CMK (cell line): ENCODE measurements around the gene TBC1D22A.

ENCODE experiments used
- DNase-seq: peaks from one replicate; pipeline ENCODE4 v3.0.0-alpha.2; 2010; ENCODE audit warnings: low read depth

Gene TBC1D22A

GRCh38 chr22:46835693-46836092 is 73.2 kb downstream of the TBC1D22A start:
- DNase-seq: no peak

GRCh38 chr22:46841522-46841921 is 79.1 kb downstream of the TBC1D22A start:
- no peak for DNase-seq

GRCh38 chr22:46842606-46843005 is 80.2 kb downstream of the TBC1D22A start:
- no peak for DNase-seq

GRCh38 chr22:46843821-46844255 is 81.4 kb downstream of the TBC1D22A start:
- DNase-seq: no peak

GRCh38 chr22:46844606-46845210 is 82.3 kb downstream of the TBC1D22A start:
- no peak for DNase-seq

- no peak for DNase-seq
Measured at GRCh38 chr22:46845296-46846149, 83.1 kb downstream of the TBC1D22A start.

GRCh38 chr22:46846150-46846831 is 83.8 kb downstream of the TBC1D22A start:
- no peak for DNase-seq

- DNase-seq: no peak
Measured at GRCh38 chr22:46846832-46847355, 84.4 kb downstream of the TBC1D22A start.

- no peak for DNase-seq
Measured at GRCh38 chr22:46848197-46848596, 85.7 kb downstream of the TBC1D22A start.

GRCh38 chr22:46849101-46849500 is 86.7 kb downstream of the TBC1D22A start:
- no peak for DNase-seq

GRCh38 chr22:46849951-46850350 is 87.5 kb downstream of the TBC1D22A start:
- no peak for DNase-seq

- DNase-seq: no peak
Measured at GRCh38 chr22:46851311-46851710, 88.9 kb downstream of the TBC1D22A start.

- DNase-seq: no peak
Measured at GRCh38 chr22:46851941-46852340, 89.5 kb downstream of the TBC1D22A start.

GRCh38 chr22:46852771-46853170 is 90.3 kb downstream of the TBC1D22A start:
- no peak for DNase-seq

GRCh38 chr22:46853191-46853590 is 90.7 kb downstream of the TBC1D22A start:
- no peak for DNase-seq

GRCh38 chr22:46854125-46854870 is 91.8 kb downstream of the TBC1D22A start:
- DNase-seq: no peak

- no peak for DNase-seq
Measured at GRCh38 chr22:46855681-46856080, 93.2 kb downstream of the TBC1D22A start.

- DNase-seq: no peak
Measured at GRCh38 chr22:46856661-46857060, 94.2 kb downstream of the TBC1D22A start.

- DNase-seq: no peak
Measured at GRCh38 chr22:46857142-46857884, 94.9 kb downstream of the TBC1D22A start.

- no peak for DNase-seq
Measured at GRCh38 chr22:46857885-46858143, 95.4 kb downstream of the TBC1D22A start.

GRCh38 chr22:46858181-46858771 is 95.8 kb downstream of the TBC1D22A start:
- DNase-seq: no peak
